OCI-LY1 (cell line): Measurements from ENCODE around the gene C16orf54.
"Not testable (repeated sequence)": the region's sequence is repeated elsewhere in the genome, so short reads cannot be mapped to it uniquely, and the experiment has no call there.

Source experiments
- H2AFZ ChIP-seq: fragments of 200-600 bp; sonication (generic), shearing (Covaris generic); 2 replicates; pipeline ENCODE4 v1.6.0; 2014; ENCODE audit warnings: antibody characterized with exemption, mild to moderate bottlenecking, low read length
- H3F3A ChIP-seq: fragments of 200-600 bp; sonication (generic), shearing (Covaris generic); 2 replicates; pipeline ENCODE4 v1.6.0; 2014; ENCODE audit warnings: mild to moderate bottlenecking, antibody characterized with exemption, low read length, moderate library complexity; ENCODE audit not compliant: insufficient read depth
- H3K27ac ChIP-seq: fragments of 200-600 bp; sonication (generic); 2 replicates; pipeline ENCODE4 v1.5.1; 2014; ENCODE audit warnings: low read length, mixed run types, mild to moderate bottlenecking, low read depth; ENCODE audit not compliant: poor library complexity, severe bottlenecking
- H3K27me3 ChIP-seq: fragments of 200-600 bp; sonication (generic); 2 replicates; pipeline ENCODE4 v1.6.0; 2014; ENCODE audit warnings: antibody characterized with exemption, mild to moderate bottlenecking, low read length, moderate library complexity; ENCODE audit not compliant: insufficient read depth
- H3K36me3 ChIP-seq: fragments of 200-600 bp; sonication (generic); 2 replicates; pipeline ENCODE4 v1.6.1; 2014; ENCODE audit warnings: mild to moderate bottlenecking, antibody characterized with exemption, low read length, moderate library complexity, mixed read lengths; ENCODE audit not compliant: insufficient read depth
- H3K4me1 ChIP-seq: fragments of 200-600 bp; sonication (generic); 2 replicates; pipeline ENCODE4 v1.5.1; 2014; ENCODE audit warnings: mild to moderate bottlenecking, low read length, moderate library complexity; ENCODE audit not compliant: insufficient read depth, severe bottlenecking
- H3K4me2 ChIP-seq: fragments of 200-600 bp; sonication (generic), shearing (Covaris generic); 2 replicates; pipeline ENCODE4 v1.6.1; 2014; ENCODE audit warnings: low read length
- H3K4me3 ChIP-seq: fragments of 200-600 bp; sonication (generic); 2 replicates; pipeline ENCODE4 v1.5.1; 2014; ENCODE audit warnings: low read length, low read depth, mild to moderate bottlenecking, mixed read lengths; ENCODE audit not compliant: poor library complexity, severe bottlenecking
- H3K79me2 ChIP-seq: fragments of 200-600 bp; shearing (Covaris generic); 2 replicates; pipeline ENCODE4 v1.6.1; 2016; ENCODE audit warnings: mixed run types, low read length, mixed read lengths; ENCODE audit not compliant: insufficient read depth
- H3K9ac ChIP-seq: fragments of 200-600 bp; sonication (generic), shearing (Covaris generic); 2 replicates; pipeline ENCODE4 v1.6.1; 2014; ENCODE audit warnings: mild to moderate bottlenecking, low read length, mixed read lengths
- H3K9me2 ChIP-seq: fragments of 200-600 bp; sonication (generic), shearing (Covaris generic); 2 replicates; pipeline ENCODE4 v1.6.1; 2014; ENCODE audit warnings: low read depth, mild to moderate bottlenecking, low read length, mixed read lengths
- H3K9me3 ChIP-seq: fragments of 200-600 bp; shearing (Covaris generic); 2 replicates; pipeline ENCODE4 v1.6.1; 2014; ENCODE audit warnings: low read length, mixed read lengths
- H4K20me1 ChIP-seq: fragments of 200-600 bp; sonication (generic), shearing (Covaris generic); 2 replicates; pipeline ENCODE4 v1.6.0; 2016; ENCODE audit warnings: mild to moderate bottlenecking, low read length; ENCODE audit not compliant: insufficient read depth
- CTCF ChIP-seq: fragments of 200-600 bp; sonication (generic), shearing (Covaris generic); IDR thresholded peaks from 2 replicates; pipeline ENCODE4 v1.5.1; 2017; ENCODE audit warnings: mild to moderate bottlenecking, antibody characterized with exemption, low read length, moderate library complexity, mixed read lengths
- EZH2 ChIP-seq: fragments of 200-600 bp; sonication (generic), shearing (Covaris generic); IDR thresholded peaks from 2 replicates; pipeline ENCODE4 v1.8.0; 2017; ENCODE audit warnings: borderline replicate concordance, mixed run types, mild to moderate bottlenecking, antibody characterized with exemption, low read length, moderate library complexity, mixed read lengths

The C16orf54 gene

DNA sequence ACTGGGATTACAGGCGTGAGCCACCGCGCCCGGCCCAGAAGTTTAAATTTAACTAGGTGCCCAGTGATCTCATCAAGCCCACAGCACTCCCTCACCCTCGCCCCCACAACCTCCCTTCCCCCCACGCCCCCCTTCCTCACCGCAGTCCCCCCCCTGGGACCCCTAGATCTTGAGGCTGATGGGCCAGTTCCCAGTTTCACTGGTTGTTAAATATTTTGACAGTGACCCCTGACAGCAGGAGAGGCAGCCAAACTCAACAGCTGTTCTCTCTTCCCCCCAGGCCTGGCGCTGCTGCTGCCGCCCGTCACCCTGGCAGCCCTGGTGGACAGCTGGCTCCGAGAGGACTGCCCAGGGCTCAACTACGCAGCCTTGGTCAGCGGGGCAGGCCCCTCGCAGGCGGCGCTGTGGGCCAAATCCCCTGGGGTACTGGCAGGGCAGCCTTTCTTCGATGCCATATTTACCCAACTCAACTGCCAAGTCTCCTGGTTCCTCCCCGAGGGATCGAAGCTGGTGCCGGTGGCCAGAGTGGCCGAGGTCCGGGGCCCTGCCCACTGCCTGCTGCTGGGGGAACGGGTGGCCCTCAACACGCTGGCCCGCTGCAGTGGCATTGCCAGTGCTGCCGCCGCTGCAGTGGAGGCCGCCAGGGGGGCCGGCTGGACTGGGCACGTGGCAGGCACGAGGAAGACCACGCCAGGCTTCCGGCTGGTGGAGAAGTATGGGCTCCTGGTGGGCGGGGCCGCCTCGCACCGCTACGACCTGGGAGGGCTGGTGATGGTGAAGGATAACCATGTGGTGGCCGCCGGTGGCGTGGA lies 51.2 kb downstream of the C16orf54 start:
- peaks cover 30% of the 10 kb centered on the region for H3K36me3 ChIP-seq
- no peaks in the 10 kb centered on the region for H3K79me2 ChIP-seq
- H3K27me3 ChIP-seq: no peaks in the 10 kb centered on the region
- H3K27ac ChIP-seq: peak overlapping the region; percentile 41
- H3K9ac ChIP-seq: no peak overlapping the region
- TF ChIP-seq CTCF (no peak), EZH2 (no peak)
- peaks cover 24% of the 10 kb centered on the region for H3K4me1 ChIP-seq
- no peaks in the 10 kb centered on the region for H3K9me2 ChIP-seq
- H4K20me1 ChIP-seq: no peaks in the 10 kb centered on the region
- H3K4me2 ChIP-seq: no peak overlapping the region
- no peak overlapping the region for H2AFZ ChIP-seq
- H3K9me3 ChIP-seq: peaks cover 3% of the 10 kb centered on the region; the same call in 1 of the 2 replicates
- no peak overlapping the region for H3K4me3 ChIP-seq
- H3F3A ChIP-seq: no peaks in the 10 kb centered on the region

DNA sequence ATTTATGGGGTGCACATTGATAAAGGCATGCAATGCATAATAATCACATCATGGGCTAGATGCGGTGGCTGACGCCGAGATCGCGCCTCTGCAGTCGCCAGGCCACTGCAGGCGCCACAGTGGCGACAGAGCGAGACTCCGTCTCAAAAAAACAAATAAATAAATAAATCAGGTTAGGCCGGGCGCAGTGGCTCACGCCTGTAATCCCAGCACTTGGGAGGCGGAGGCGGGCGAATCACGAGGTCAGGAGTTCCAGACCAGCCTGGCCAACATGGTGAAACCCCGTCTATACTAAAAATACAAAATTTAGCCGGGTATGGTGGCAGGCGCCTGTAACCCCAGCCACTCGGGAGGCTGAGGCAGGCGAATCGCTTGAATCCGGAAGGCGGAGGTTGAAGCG lies 53.2 kb downstream of the C16orf54 start:
- not testable (repeated sequence) for H3K9me2 ChIP-seq, H3F3A ChIP-seq, H3K79me2 ChIP-seq, H4K20me1 ChIP-seq, H3K27me3 ChIP-seq, H3K4me3 ChIP-seq, H3K9me3 ChIP-seq, H3K27ac ChIP-seq, H3K4me2 ChIP-seq, H2AFZ ChIP-seq, H3K9ac ChIP-seq
- Histone ChIP-seq H3K36me3 (peaks cover 29% of the 10 kb centered on the region), H3K4me1 (peaks cover 34% of the 10 kb centered on the region)
